A549 (cell line): ENCODE results near the gene SUN1. TPM values are rescaled to one million over a fixed set of nuclear protein-coding genes. Genes with fewer than 3 reads are reported as not detected.

Experiments used
- ATAC-seq, 2 experiments: fragments of 200-7000 bp in 1 of 2; fragments of >200 bp in 1 of 2; cut with Nextera tagmentation in 1 of 2; cut with Tn5 transposase in 1 of 2; 3 replicates each; pipeline versions ENCODE4 v1.8.0 to v1.9.1; 2018 to 2020; ENCODE audit warnings: mild to moderate bottlenecking in 1 of 2, moderate library complexity in 1 of 2
- CTCF ChIA-PET: fragments of 300-600 bp; sonication (Branson Sonifier 250); formaldehyde crosslinking; extraction: SDS; loops from one replicate; lab custom pipeline; 2021; ENCODE audit warnings: antibody characterized with exemption, inconsistent platforms; lab: Yijun Ruan, JAX
- POLR2A ChIA-PET: fragments of 350-600 bp; formaldehyde crosslinking; extraction: SDS; loops from one replicate; lab custom pipeline; 2021; ENCODE audit warnings: antibody characterized with exemption, inconsistent platforms; lab: Yijun Ruan, JAX
- DNase-seq, 2 experiments: peaks; one replicate each; pipeline versions ENCODE4 v3.0.0 to v3.0.0-alpha.2; 2011 to 2016; ENCODE audit warnings: low read depth in 1 of 2, low spot score in 1 of 2
- FAIRE-seq: peaks from 2 replicates; lab custom pipeline; 2011; peaks lifted over from hg19 to GRCh38; lab: Jason Lieb, UNC
- H3K27ac ChIP-seq, 2 experiments: fragments of >200 bp; sonication (Bioruptor Twin); formaldehyde crosslinking; 3 replicates each; pipeline ENCODE4 v1.5.1; 2016 to 2017
- H3K4me1 ChIP-seq: fragments of >200 bp; sonication (Bioruptor Twin); formaldehyde crosslinking; 3 replicates; pipeline ENCODE4 v1.6.1; 2016
- H3K4me2 ChIP-seq: fragments of >200 bp; sonication (Bioruptor Twin); formaldehyde crosslinking; 3 replicates; pipeline ENCODE4 v1.6.1; 2016
- H3K4me3 ChIP-seq: fragments of >200 bp; sonication (Bioruptor Twin); formaldehyde crosslinking; 3 replicates; pipeline ENCODE4 v1.5.1; 2016
- H3K9me3 ChIP-seq: fragments of >200 bp; sonication (Bioruptor Twin); formaldehyde crosslinking; 3 replicates; pipeline ENCODE4 v1.6.1; 2016
- CBX2 ChIP-seq: fragments of 200-600 bp; sonication (generic); IDR thresholded peaks from 2 replicates; pipeline ENCODE4 v1.6.1; 2016; ENCODE audit warnings: low read depth, mild to moderate bottlenecking, borderline replicate concordance
- CEBPB ChIP-seq, 2 experiments: fragments of >200 bp in 1 of 2; sonication (Bioruptor Twin) in 1 of 2; formaldehyde crosslinking in 1 of 2; IDR thresholded peaks; 2 replicates each; pipeline ENCODE4 v1.6.1; 2012 to 2016
- CHD4 ChIP-seq: fragments of 200-600 bp; sonication (generic); IDR thresholded peaks from 2 replicates; pipeline ENCODE4 v1.6.1; 2016; ENCODE audit warnings: antibody characterized with exemption, mild to moderate bottlenecking, borderline replicate concordance
- EHMT2 ChIP-seq: fragments of 200-600 bp; sonication (generic); IDR thresholded peaks from 2 replicates; pipeline ENCODE4 v1.6.1; 2016; ENCODE audit warnings: antibody characterized with exemption, low read depth, mild to moderate bottlenecking, moderate library complexity
- EP300 ChIP-seq, 2 experiments: fragments of >200 bp; sonication (Bioruptor Twin); formaldehyde crosslinking; IDR thresholded peaks; 2 replicates in 1 of 2; 3 replicates in 1 of 2; pipeline ENCODE4 v1.6.1; 2016 to 2017
- FOSB ChIP-seq: fragments of 250-450 bp; sonication (Bioruptor Pico); IDR thresholded peaks from 2 replicates; pipeline ENCODE4 v1.5.0; 2020; ENCODE audit warnings: mild to moderate bottlenecking, moderate library complexity
- FOSL2 ChIP-seq, 2 experiments: fragments of 450-650 bp in 1 of 2; fragments of >200 bp in 1 of 2; sonication (Bioruptor Twin) in 1 of 2; formaldehyde crosslinking; IDR thresholded peaks; 2 replicates each; pipeline versions ENCODE4 v1.5.0 to v1.6.1; 2016 to 2020; ENCODE audit warnings: mild to moderate bottlenecking in 1 of 2, moderate library complexity in 1 of 2
- HDAC2 ChIP-seq: fragments of 200-600 bp; sonication (generic); IDR thresholded peaks from 2 replicates; pipeline ENCODE4 v1.6.1; 2016
- HOXA7 ChIP-seq: fragments of 250-450 bp; sonication (Bioruptor Pico); IDR thresholded peaks from 2 replicates; pipeline ENCODE4 v1.5.0; 2020; ENCODE audit warnings: mild to moderate bottlenecking, moderate library complexity
- JUN ChIP-seq, 2 experiments: fragments of >200 bp; sonication (Bioruptor Twin); formaldehyde crosslinking; IDR thresholded peaks; 2 replicates in 1 of 2; 3 replicates in 1 of 2; pipeline ENCODE4 v1.6.1; 2016 to 2017
- JUNB ChIP-seq: fragments of >200 bp; sonication (Bioruptor Twin); formaldehyde crosslinking; IDR thresholded peaks from 2 replicates; pipeline ENCODE4 v1.6.1; 2016
- MAFK ChIP-seq: fragments of 450-650 bp; IDR thresholded peaks from 2 replicates; pipeline ENCODE4 v1.6.1; 2014; ENCODE audit not compliant: partially characterized antibody
- NPAS2 ChIP-seq: fragments of 250-450 bp; sonication (Bioruptor Pico); IDR thresholded peaks from 2 replicates; pipeline ENCODE4 v1.8.0; 2022; ENCODE audit warnings: mild to moderate bottlenecking, moderate library complexity, borderline replicate concordance
- SREBF2 ChIP-seq: fragments of 450-650 bp; IDR thresholded peaks from 2 replicates; pipeline ENCODE4 v1.6.1; 2014; ENCODE audit warnings: mild to moderate bottlenecking, moderate library complexity
- TFCP2L1 ChIP-seq: fragments of 250-450 bp; sonication (Bioruptor Pico); IDR thresholded peaks from 2 replicates; pipeline ENCODE4 v1.5.0; 2021; ENCODE audit warnings: mild to moderate bottlenecking
- ZC3H11A ChIP-seq: fragments of 450-650 bp; IDR thresholded peaks from 2 replicates; pipeline ENCODE4 v1.6.1; 2014; ENCODE audit warnings: antibody characterized with exemption, mild to moderate bottlenecking
- WGBS: methylation state at CpG from one replicate; pipeline ENCODE4 v1.1.6; 2017; ENCODE audit errors: missing lambda C conversion rate; 5-methylcytosine and 5-hydroxymethylcytosine counted together
- polyA plus RNA-seq, 4 experiments: library from polyadenylated mRNA; depleted of rRNA in 3 of 4; stranded (reverse); fragments of >200 nt; fragmentation: RNase III in 1 of 4; extraction: RNeasy Plus Mini Kit Qiagen cat#74134 plus additional on column Dnase treatment in 1 of 4; gene quantifications; 2 replicates in 3 of 4; 3 replicates in 1 of 4; pipeline ENCODE4 v1.2.3, GENCODE V29; 2011 to 2017
- TF ChIP-seq, protein P1 (sequence below): fragments of 250-450 bp; sonication (Bioruptor Pico); IDR thresholded peaks from 2 replicates; pipeline ENCODE4 v1.5.0; 2020; ENCODE audit warnings: low read depth, mild to moderate bottlenecking, moderate library complexity
- TF ChIP-seq, protein P2 (sequence below): IDR thresholded peaks from 2 replicates; pipeline ENCODE4 v1.6.1; 2012; ENCODE audit warnings: low read depth, borderline replicate concordance
- TF ChIP-seq, protein P3 (sequence below): IDR thresholded peaks from 2 replicates; pipeline ENCODE4 v1.6.1; 2012
- TF ChIP-seq, protein P4 (sequence below): fragments of >200 bp; sonication (Bioruptor Twin); formaldehyde crosslinking; IDR thresholded peaks from 2 replicates; pipeline ENCODE4 v1.6.1; 2016

The SUN1 gene
- polyA plus RNA-seq, 2 of the 4 experiments (the other 2 are of a cell fraction), result 60.7 to 130 TPM

DNA sequence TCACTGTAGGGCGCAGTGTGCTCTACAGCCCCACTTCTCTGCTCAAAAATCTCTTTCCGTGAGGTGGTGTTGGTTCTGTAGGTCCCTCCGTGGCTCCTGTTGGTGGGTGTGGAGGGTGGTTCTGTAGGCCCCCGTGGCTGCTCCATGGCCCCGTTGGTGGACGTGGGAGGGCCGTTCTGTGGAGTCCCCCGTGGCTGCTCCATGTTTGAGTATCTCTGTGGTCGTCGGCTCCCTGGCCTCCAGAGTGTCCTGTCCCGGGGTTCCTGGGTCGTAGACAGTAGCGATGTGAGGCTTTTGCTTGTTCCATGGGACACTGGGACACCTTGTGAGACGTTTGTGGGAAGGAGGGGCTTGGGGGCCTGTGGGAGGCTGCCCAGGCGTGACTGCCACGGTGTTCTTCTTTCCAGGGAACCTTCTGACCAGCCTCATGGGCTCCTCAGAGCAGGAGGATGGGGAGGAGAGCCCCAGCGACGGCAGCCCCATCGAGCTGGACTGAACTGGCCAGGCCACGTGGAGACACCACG lies 62.7 kb downstream of the SUN1 start:
- no peaks in the 10 kb centered on the region for H3K4me1 ChIP-seq
- WGBS, result 98% methylated on average over 17 of the region's 21 CpGs
- H3K4me3 ChIP-seq, result no peak overlapping the region
- ChIA-PET CTCF (interaction anchor here (1.7 to 1.8 kb wide), 2 partner anchors 13 to 59 kb away, joined by 4 read pairs; partner anchors contain the start of gene ADAP1), POLR2A (no interaction called here)
- TF ChIP-seq, protein P1, sequence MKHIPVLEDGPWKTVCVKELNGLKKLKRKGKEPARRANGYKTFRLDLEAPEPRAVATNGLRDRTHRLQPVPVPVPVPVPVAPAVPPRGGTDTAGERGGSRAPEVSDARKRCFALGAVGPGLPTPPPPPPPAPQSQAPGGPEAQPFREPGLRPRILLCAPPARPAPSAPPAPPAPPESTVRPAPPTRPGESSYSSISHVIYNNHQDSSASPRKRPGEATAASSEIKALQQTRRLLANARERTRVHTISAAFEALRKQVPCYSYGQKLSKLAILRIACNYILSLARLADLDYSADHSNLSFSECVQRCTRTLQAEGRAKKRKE (CRISPR knock-in tag), result no peak
- TF ChIP-seq EP300 (IDR thresholded peaks at IDR 0.05), result no peak
- no peak for TF ChIP-seq CBX2
- TF ChIP-seq, protein P2, sequence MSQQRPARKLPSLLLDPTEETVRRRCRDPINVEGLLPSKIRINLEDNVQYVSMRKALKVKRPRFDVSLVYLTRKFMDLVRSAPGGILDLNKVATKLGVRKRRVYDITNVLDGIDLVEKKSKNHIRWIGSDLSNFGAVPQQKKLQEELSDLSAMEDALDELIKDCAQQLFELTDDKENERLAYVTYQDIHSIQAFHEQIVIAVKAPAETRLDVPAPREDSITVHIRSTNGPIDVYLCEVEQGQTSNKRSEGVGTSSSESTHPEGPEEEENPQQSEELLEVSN, result no peak
- no peak for TF ChIP-seq HOXA7 (CRISPR knock-in tag)
- TF ChIP-seq, protein P3, sequence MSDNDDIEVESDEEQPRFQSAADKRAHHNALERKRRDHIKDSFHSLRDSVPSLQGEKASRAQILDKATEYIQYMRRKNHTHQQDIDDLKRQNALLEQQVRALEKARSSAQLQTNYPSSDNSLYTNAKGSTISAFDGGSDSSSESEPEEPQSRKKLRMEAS, result no peak
- no peak for TF ChIP-seq EHMT2
- TF ChIP-seq HDAC2, result no peak
- no peak for DNase-seq
- no peak overlapping the region for H3K4me2 ChIP-seq
- no peak for ATAC-seq
- H3K9me3 ChIP-seq, result no peaks in the 10 kb centered on the region
- H3K27ac ChIP-seq, result no peak overlapping the region
- FAIRE-seq, result no peak

DNA sequence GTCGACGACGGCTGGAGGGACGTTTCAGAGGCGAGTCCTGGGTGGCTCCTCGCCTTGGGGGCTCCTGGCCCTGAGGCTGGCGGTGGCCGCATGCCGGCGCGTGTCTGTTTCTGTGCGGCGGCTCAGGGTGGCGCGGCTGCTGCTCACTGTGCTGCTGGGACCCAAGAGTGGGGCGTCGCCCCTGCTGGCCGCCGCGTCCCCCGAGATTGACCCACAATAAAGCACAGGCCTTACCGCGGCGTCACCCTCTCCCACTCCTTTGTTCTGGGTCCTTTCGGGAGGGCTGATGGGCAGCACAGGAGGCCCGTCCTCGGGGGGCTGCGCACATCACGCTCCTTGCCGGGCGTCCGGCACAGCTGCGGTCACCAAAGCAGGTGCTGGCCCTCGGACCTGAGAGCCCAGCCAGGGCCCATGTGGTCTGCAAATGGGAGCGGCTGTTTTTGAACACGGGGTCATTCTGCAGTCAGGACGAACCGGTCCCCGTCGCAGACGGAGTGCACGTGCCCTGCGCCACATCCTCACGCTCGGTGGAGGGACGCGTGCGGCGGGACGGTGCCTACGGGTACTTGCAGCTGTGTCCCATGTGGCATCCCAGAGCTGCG lies 63.3 kb downstream of the SUN1 start:
- TF ChIP-seq JUN (IDR thresholded peaks at IDR 0.05) (0 out of 5 replicates have a peak, but pooled peaks of 1 of the 2 experiments have one; percentile 18), EP300 (IDR thresholded peaks at IDR 0.05) (no peak)
- Histone ChIP-seq H3K9me3 (no peaks in the 10 kb centered on the region), H3K4me2 (no peak overlapping the region), H3K4me3 (no peak overlapping the region), H3K4me1 (no peaks in the 10 kb centered on the region), H3K27ac (no peak overlapping the region)
- POLR2A ChIA-PET, result no interaction called here
- FAIRE-seq (no peak), DNase-seq (no peak), ATAC-seq (no peak)
- CTCF ChIA-PET, result interaction anchor here (0.6 to 2.0 kb wide), 2 partner anchors 13 to 324 kb away, joined by 3 to 5 read pairs; no protein-coding TSS in a partner anchor
- 98% methylated on average over 48 of the region's 52 CpGs for WGBS

DNA sequence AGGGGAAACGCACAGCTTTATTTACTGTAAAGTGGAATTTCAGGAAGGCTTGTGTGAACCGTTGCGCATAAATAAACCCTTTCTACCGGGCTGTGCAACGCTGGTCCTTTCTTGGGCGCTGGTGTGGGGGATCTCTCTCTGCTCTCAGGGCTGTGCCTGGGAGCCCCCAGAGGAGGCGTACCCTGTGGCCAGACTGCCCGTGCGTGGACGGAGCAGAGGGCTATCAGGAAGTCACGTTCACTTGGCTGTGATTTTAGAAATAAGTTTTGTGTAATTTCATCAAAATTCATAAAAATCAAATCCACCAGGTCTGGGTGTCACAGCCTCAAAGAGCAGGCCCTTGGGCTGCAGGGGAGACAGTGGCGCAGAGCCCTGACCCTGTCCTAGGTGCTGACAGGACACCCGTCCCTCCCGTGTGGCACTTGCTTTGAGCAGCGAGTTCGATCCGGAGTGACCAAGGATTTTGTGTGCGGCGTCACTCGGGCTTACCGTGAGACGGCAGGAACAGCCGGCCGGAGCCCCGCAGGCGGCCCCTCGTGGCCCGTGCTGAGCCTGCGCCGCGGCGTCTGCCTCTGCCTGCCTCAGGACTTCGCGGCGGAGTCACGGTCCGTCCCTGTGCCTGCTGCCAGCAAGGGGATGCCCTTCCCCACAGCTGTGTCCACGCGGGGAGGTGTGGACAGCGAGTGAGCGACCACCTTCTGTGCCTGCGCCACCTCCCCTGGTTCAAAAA lies 64.2 kb downstream of the SUN1 start:
- peaks cover 9% of the 10 kb centered on the region for H3K4me1 ChIP-seq
- no peak for FAIRE-seq
- no peak overlapping the region for H3K27ac ChIP-seq
- no peak for ATAC-seq
- ChIA-PET CTCF (interaction anchor here (0.6 to 2.0 kb wide), 2 partner anchors 12 to 325 kb away, joined by 3 to 5 read pairs; no protein-coding TSS in a partner anchor), POLR2A (no interaction called here)
- no peak overlapping the region for H3K4me3 ChIP-seq
- DNase-seq, result no peak
- WGBS, result 91% methylated on average over 41 of the region's 42 CpGs
- H3K9me3 ChIP-seq, result no peaks in the 10 kb centered on the region
- no peak for TF ChIP-seq EP300 (IDR thresholded peaks at IDR 0.05)
- no peak for TF ChIP-seq CEBPB (IDR thresholded peaks at IDR 0.05)
- TF ChIP-seq HDAC2, result no peak
- TF ChIP-seq CHD4, result no peak
- TF ChIP-seq NPAS2 (CRISPR knock-in tag), result no peak
- TF ChIP-seq, protein P1 (CRISPR knock-in tag), result no peak
- TF ChIP-seq TFCP2L1 (CRISPR knock-in tag), result no peak
- TF ChIP-seq, protein P4, sequence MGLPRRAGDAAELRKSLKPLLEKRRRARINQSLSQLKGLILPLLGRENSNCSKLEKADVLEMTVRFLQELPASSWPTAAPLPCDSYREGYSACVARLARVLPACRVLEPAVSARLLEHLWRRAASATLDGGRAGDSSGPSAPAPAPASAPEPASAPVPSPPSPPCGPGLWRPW, result no peak
- TF ChIP-seq FOSL2 (IDR thresholded peaks at IDR 0.05), result no peak
- no peak for TF ChIP-seq FOSL2 (CRISPR knock-in tag; IDR thresholded peaks at IDR 0.05)
- no peak for TF ChIP-seq MAFK
- no peak for TF ChIP-seq JUNB
- TF ChIP-seq SREBF2, result no peak
- no peak for TF ChIP-seq ZC3H11A
- no peak for TF ChIP-seq FOSB
- no peak overlapping the region for H3K4me2 ChIP-seq
